K562 (cell line): ENCODE measurements around the gene TMC6. TPM values are rescaled to one million over a fixed set of nuclear protein-coding genes. Genes with fewer than 3 reads are reported as not detected.
"Not testable (repeated sequence)": the region's sequence is repeated elsewhere in the genome, so short reads cannot be mapped to it uniquely, and the experiment has no call there.

Experiments
- ATAC-seq: fragments of 200-7000 bp; cut with Tn5 transposase; 3 replicates; pipeline ENCODE4 v1.9.1; 2020; ENCODE audit warnings: moderate library complexity
- BruUV-seq: library from RNA; stranded (reverse); fragments of 400-500 nt; replicated peaks from 2 replicates; lab custom pipeline; 2021; lab: Mats Ljungman, UMichigan
- CTCF ChIA-PET: fragments of 300-600 bp; formaldehyde crosslinking; extraction: SDS; loops from one replicate; lab custom pipeline; 2021; ENCODE audit warnings: low intra/inter-chr PET ratio; lab: Yijun Ruan, JAX
- POLR2A ChIA-PET: fragments of 300-600, 350-650 bp; sonication (Branson Sonifier 250); formaldehyde crosslinking; extraction: SDS; loops from one replicate; lab custom pipeline; 2021; ENCODE audit warnings: antibody characterized with exemption, inconsistent platforms; lab: Yijun Ruan, JAX
- DNase-seq, 4 experiments: peaks; one replicate each; pipeline versions ENCODE4 v3.0.0 to v3.0.0-alpha.2; 2011 to 2018; ENCODE audit warnings: low spot score in 3 of 4, mixed read lengths in 3 of 4; ENCODE audit errors: extremely low read depth in 1 of 4
- FAIRE-seq: peaks from 2 replicates; lab custom pipeline; 2011; peaks lifted over from hg19 to GRCh38; lab: Jason Lieb, UNC
- H2AFZ ChIP-seq: 2 replicates; pipeline ENCODE4 v1.6.0; 2011; ENCODE audit warnings: low read depth, low read length, control low read depth, inconsistent platforms
- H3K27ac ChIP-seq: fragments of 200-600 bp; 3 replicates; pipeline ENCODE4 v1.8.0; 2011; ENCODE audit warnings: low read depth, mild to moderate bottlenecking, control low read depth, inconsistent platforms, low read length, moderate library complexity, mixed read lengths; ENCODE audit errors: extremely low read depth
- H3K27me3 ChIP-seq, 2 experiments: fragments of 300-600 bp in 1 of 2; 2 replicates in 1 of 2; 3 replicates in 1 of 2; pipeline versions ENCODE4 v1.6.0 to v1.8.0; 2011; ENCODE audit warnings: inconsistent platforms in 2 of 2, low read length in 2 of 2, mild to moderate bottlenecking in 1 of 2, mixed read lengths in 1 of 2, moderate library complexity in 1 of 2; ENCODE audit not compliant: control insufficient read depth in 2 of 2, insufficient read depth in 2 of 2
- H3K36me3 ChIP-seq: fragments of 300-600 bp; 3 replicates; pipeline ENCODE4 v1.8.0; 2011; ENCODE audit warnings: mild to moderate bottlenecking, low read length, inconsistent platforms; ENCODE audit not compliant: control insufficient read depth, insufficient read depth
- H3K4me1 ChIP-seq, 2 experiments: fragments of 200-600 bp in 1 of 2; replicated peaks in 1 of 2; 2 replicates in 1 of 2; 3 replicates in 1 of 2; pipeline versions ENCODE4 v1.5.1 to v1.8.0; 2011; ENCODE audit warnings: inconsistent platforms in 2 of 2, low read length in 2 of 2, mild to moderate bottlenecking in 1 of 2, mixed read lengths in 1 of 2, moderate library complexity in 1 of 2; ENCODE audit not compliant: control insufficient read depth in 2 of 2, insufficient read depth in 2 of 2
- H3K4me2 ChIP-seq: 2 replicates; pipeline ENCODE4 v1.6.1; 2011; ENCODE audit warnings: low read length, control low read depth, inconsistent platforms, mixed read lengths; ENCODE audit not compliant: insufficient read depth
- H3K4me3 ChIP-seq: fragments of 200-600 bp; sonication (generic), shearing (Covaris generic); 2 replicates; pipeline ENCODE4 v1.5.1; 2016; ENCODE audit warnings: control low read depth, inconsistent platforms
- H3K79me2 ChIP-seq: fragments of 200-600 bp; 3 replicates; pipeline ENCODE4 v1.8.0; 2011; ENCODE audit warnings: low read length, inconsistent platforms; ENCODE audit not compliant: control insufficient read depth, insufficient read depth
- H3K9ac ChIP-seq, 2 experiments: 2 replicates each; pipeline versions ENCODE4 v1.6.0 to v1.6.1; 2011; ENCODE audit warnings: low read depth in 2 of 2, low read length in 2 of 2, control low read depth in 1 of 2, inconsistent platforms in 1 of 2, mild to moderate bottlenecking in 1 of 2, mixed read lengths in 1 of 2; ENCODE audit not compliant: insufficient read depth in 1 of 2
- H3K9me1 ChIP-seq: one replicate; pipeline ENCODE4 v1.6.0; 2011; ENCODE audit warnings: inconsistent platforms, mild to moderate bottlenecking, low read length, moderate library complexity; ENCODE audit not compliant: control insufficient read depth, insufficient read depth
- H3K9me3 ChIP-seq: replicated peaks from 2 replicates; pipeline ENCODE4 v1.5.1; 2011; ENCODE audit warnings: low read depth, low read length, inconsistent platforms; ENCODE audit not compliant: control insufficient read depth, insufficient read depth
- H4K20me1 ChIP-seq: replicated peaks from 2 replicates; pipeline ENCODE4 v1.6.1; 2011; ENCODE audit warnings: low read length, inconsistent platforms, mixed read lengths; ENCODE audit not compliant: control insufficient read depth, insufficient read depth
- GTF3C2 ChIP-seq: IDR thresholded peaks from 3 replicates; pipeline ENCODE4 v1.6.1; 2011; ENCODE audit warnings: borderline replicate concordance, mild to moderate bottlenecking, moderate library complexity; ENCODE audit not compliant: insufficient read length; ENCODE audit errors: extremely low read depth
- POLR2A ChIP-seq: fragments of 450-650 bp; conservative IDR thresholded peaks from 2 replicates; pipeline ENCODE4 v1.6.1; 2016
- SUPT5H ChIP-seq: fragments of 450-650 bp; IDR thresholded peaks from 2 replicates; pipeline ENCODE4 v1.6.1; 2016
- ZNF785 ChIP-seq: fragments of 250-450 bp; sonication (Bioruptor Pico); IDR thresholded peaks from 2 replicates; pipeline ENCODE4 v1.4.0; 2020; ENCODE audit warnings: mild to moderate bottlenecking
- WGBS: fragments of 100-300 bp; shearing (Covaris generic); methylation state at CpG from one replicate; pipeline ENCODE4 v1.1.6; 2016; ENCODE audit warnings: low coverage, mixed read lengths; ENCODE audit not compliant: insufficient coverage; ENCODE audit errors: missing lambda C conversion rate; 5-methylcytosine and 5-hydroxymethylcytosine counted together
- in situ Hi-C: fragments of 300-500 bp; cut with MboI; formaldehyde crosslinking; loops from 4 replicates; pipeline ENCODE4 v1.15.0; 2018; ENCODE audit warnings: inconsistent platforms, mixed read lengths
- intact Hi-C: fragments of 100-400 bp; cut with micrococcal nuclease; formaldehyde crosslinking; loops from 2 replicates; pipeline ENCODE4 v1.14.2; 2022
- polyA plus RNA-seq, 8 experiments: library from polyadenylated mRNA; depleted of rRNA in 4 of 8; stranded (reverse) in 5 of 8; unstranded in 3 of 8; fragments of >200 nt; fragmentation: Nextera tagmentation in 2 of 8; fragmentation: Illumina TruSeq in 1 of 8; extraction: Ambion mirVana in 2 of 8; extraction: Trizol in 1 of 8; gene quantifications; 2 replicates each; pipeline versions ENCODE4 v1.2.1 to v1.2.3, GENCODE V29; 2011 to 2014; ENCODE audit warnings: inconsistent platforms in 1 of 8, missing spikeins in 1 of 8
- total RNA-seq, 7 experiments: library from RNA; depleted of rRNA in 6 of 7; stranded (reverse); fragments of >200 nt in 6 of 7; fragmentation: Illumina TruSeq in 2 of 7; extraction: Trizol in 2 of 7; gene quantifications; 2 replicates each; pipeline versions ENCODE4 v1.2.1 to v1.2.3, GENCODE V29; 2011 to 2021; ENCODE audit warnings: low replicate concordance in 1 of 7
- TF ChIP-seq, protein P1 (sequence below): sonication (generic); formaldehyde crosslinking; IDR thresholded peaks from 2 replicates; pipeline ENCODE4 v1.8.1; 2023; ENCODE audit warnings: mild to moderate bottlenecking, missing genetic modification reagents

TMC6 gene
- total and polyA plus RNA-seq, 9 of the 15 experiments (the other 6 are each of a cell fraction or from before 2014, with no cell fraction given): 4.1 to 351 (median 66.9) TPM

DNA sequence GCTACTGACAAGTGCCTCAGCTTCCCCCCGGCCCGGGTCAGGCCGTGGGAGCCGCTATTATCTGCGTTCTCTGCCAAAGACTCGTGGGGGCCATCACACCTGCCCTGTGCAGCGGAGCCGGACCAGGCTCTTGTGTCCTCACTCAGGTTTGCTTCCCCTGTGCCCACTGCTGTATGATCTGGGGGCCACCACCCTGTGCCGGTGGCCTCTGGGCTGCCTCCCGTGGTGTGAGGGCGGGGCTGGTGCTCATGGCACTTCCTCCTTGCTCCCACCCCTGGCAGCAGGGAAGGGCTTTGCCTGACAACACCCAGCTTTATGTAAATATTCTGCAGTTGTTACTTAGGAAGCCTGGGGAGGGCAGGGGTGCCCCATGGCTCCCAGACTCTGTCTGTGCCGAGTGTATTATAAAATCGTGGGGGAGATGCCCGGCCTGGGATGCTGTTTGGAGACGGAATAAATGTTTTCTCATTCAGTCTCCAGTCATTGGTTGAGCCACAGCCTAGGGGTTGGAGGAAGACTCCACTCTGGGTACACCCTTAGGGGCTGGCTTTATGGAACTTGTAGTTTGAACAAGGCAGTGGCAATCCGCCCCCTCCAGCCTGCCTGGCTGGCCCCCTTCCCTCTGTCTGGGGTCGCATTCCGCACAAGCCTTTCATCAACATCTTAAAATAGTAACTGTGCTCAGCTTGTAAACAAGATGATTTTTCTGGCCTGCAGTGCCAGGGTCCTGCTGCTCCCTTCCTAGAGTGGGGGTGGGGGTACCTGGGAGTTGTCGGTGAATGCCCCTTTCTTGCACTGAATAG, 43.9 kb upstream of the TMC6 start (continued):
- TF ChIP-seq GTF3C2 (no peak), ZNF785 (CRISPR knock-in tag) (no peak)

DNA sequence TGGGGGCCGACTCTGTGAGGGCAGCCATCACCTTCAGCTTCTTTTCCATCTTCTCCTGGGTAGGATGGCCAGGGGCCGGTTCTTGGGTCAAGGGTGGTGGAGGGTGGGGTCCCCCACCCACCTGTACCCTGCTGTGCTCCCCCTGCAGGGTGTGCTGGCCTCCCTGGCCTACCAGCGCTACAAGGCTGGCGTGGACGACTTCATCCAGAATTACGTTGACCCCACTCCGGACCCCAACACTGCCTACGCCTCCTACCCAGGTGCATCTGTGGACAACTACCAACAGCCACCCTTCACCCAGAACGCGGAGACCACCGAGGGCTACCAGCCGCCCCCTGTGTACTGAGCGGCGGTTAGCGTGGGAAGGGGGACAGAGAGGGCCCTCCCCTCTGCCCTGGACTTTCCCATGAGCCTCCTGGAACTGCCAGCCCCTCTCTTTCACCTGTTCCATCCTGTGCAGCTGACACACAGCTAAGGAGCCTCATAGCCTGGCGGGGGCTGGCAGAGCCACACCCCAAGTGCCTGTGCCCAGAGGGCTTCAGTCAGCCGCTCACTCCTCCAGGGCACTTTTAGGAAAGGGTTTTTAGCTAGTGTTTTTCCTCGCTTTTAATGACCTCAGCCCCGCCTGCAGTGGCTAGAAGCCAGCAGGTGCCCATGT, 43.2 kb upstream of the TMC6 start:
- in situ Hi-C loops: loop anchor here (5.0 kb wide), 1 partner anchor 59 kb away; no protein-coding TSS in a partner anchor
- CTCF ChIA-PET, H3K4me2 ChIP-seq, H3K9me1 ChIP-seq, H2AFZ ChIP-seq, H3K27me3 ChIP-seq, H3K9me3 ChIP-seq, DNase-seq, intact Hi-C loops, ATAC-seq, H3K4me3 ChIP-seq, FAIRE-seq, BruUV-seq, H3K27ac ChIP-seq: not testable (repeated sequence)
- POLR2A ChIA-PET: interaction anchor here (0.7 to 2.4 kb wide), 7 partner anchors 12 to 234 kb away, joined by 3 to 16 read pairs (median 3); partner anchors contain the start of genes AFMID and TK1
- peaks cover 17% of the 10 kb centered on the region for H4K20me1 ChIP-seq
- H3K79me2 ChIP-seq: peaks cover 38% of the 10 kb centered on the region
- H3K4me1 ChIP-seq: peaks cover 18 to 78% of the 10 kb centered on the region in 2 experiments
- WGBS: 94% methylated on average over 13 of the region's 19 CpGs
- H3K9ac ChIP-seq: peak overlapping the region in 1 of 2 experiments; percentile 73; a peak in 2 of 4 replicates
- peaks cover 73% of the 10 kb centered on the region; the same call in 2 of the 3 replicates for H3K36me3 ChIP-seq
- TF ChIP-seq POLR2A: peak; percentile 2; the same call in 1 of the 2 replicates
- TF ChIP-seq, protein P1, sequence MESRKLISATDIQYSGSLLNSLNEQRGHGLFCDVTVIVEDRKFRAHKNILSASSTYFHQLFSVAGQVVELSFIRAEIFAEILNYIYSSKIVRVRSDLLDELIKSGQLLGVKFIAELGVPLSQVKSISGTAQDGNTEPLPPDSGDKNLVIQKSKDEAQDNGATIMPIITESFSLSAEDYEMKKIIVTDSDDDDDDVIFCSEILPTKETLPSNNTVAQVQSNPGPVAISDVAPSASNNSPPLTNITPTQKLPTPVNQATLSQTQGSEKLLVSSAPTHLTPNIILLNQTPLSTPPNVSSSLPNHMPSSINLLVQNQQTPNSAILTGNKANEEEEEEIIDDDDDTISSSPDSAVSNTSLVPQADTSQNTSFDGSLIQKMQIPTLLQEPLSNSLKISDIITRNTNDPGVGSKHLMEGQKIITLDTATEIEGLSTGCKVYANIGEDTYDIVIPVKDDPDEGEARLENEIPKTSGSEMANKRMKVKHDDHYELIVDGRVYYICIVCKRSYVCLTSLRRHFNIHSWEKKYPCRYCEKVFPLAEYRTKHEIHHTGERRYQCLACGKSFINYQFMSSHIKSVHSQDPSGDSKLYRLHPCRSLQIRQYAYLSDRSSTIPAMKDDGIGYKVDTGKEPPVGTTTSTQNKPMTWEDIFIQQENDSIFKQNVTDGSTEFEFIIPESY: peak; percentile 58
- peak; percentile 7; the same call in 1 of the 2 replicates for TF ChIP-seq SUPT5H
